SJCRH30 (cell line): Measurements from ENCODE around the gene CCN6. TPM values are rescaled to one million over a fixed set of nuclear protein-coding genes. Genes with fewer than 3 reads are reported as not detected.

Source experiments
- DNase-seq, 2 experiments: peaks; one replicate each; pipeline ENCODE4 v3.0.0-alpha.2; 2015 to 2020
- H3K27ac ChIP-seq: fragments of 250-450 bp; sonication (Bioruptor Pico); 2 replicates; pipeline ENCODE4 v1.5.1; 2020; ENCODE audit warnings: mild to moderate bottlenecking, moderate library complexity
- H3K27me3 ChIP-seq: fragments of 250-450 bp; sonication (Bioruptor Pico); 2 replicates; pipeline ENCODE4 v1.5.1; 2020; ENCODE audit warnings: mild to moderate bottlenecking, moderate library complexity
- H3K36me3 ChIP-seq: fragments of 250-450 bp; sonication (Bioruptor Pico); 2 replicates; pipeline ENCODE4 v1.5.1; 2020; ENCODE audit warnings: mild to moderate bottlenecking, moderate library complexity
- H3K4me1 ChIP-seq: fragments of 250-450 bp; sonication (Bioruptor Pico); 2 replicates; pipeline ENCODE4 v1.5.1; 2020; ENCODE audit warnings: mild to moderate bottlenecking, moderate library complexity
- H3K4me3 ChIP-seq: fragments of 250-450 bp; sonication (Bioruptor Pico); 2 replicates; pipeline ENCODE4 v1.5.1; 2020; ENCODE audit warnings: mild to moderate bottlenecking, moderate library complexity
- H3K9me3 ChIP-seq: fragments of 250-450 bp; sonication (Bioruptor Pico); replicated peaks from 2 replicates; pipeline ENCODE4 v1.5.1; 2020; ENCODE audit warnings: mild to moderate bottlenecking, moderate library complexity
- total RNA-seq: library from RNA; depleted of rRNA; stranded (reverse); fragments of >200 nt; shearing (Covaris generic); gene quantifications from 2 replicates; pipeline ENCODE4 v1.2.3, GENCODE V29; 2014

The CCN6 gene
- total RNA-seq, 1 experiment from 2014 or later = not detected

DNA sequence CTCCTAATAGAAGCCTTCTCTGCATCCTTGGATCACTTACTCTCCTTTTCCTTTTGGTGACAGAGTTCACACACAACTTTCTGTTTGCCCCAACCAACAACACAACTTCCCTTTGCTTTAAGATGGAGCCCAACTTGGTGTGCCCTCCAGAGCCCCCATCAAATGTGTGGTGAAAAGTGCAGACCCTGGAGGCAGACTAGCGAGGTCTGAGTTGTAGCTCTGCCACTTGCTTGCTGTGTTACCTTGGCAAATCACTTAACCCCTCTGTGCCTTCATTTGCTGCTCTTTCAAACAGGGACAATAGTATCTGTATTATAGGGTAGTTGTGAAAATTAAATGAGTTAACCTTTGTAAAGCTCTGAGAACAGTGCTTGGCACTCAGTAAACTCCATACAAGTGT, 34.3 kb upstream of the CCN6 start:
- H3K4me3 ChIP-seq = no peak overlapping the region
- H3K9me3 ChIP-seq = 0 out of 2 replicates have a peak, but pooled peaks cover 6% of the 10 kb centered on the region
- DNase-seq = no peak
- H3K36me3 ChIP-seq = no peaks in the 10 kb centered on the region
- no peaks in the 10 kb centered on the region for H3K27me3 ChIP-seq
- peaks cover 27% of the 10 kb centered on the region for H3K4me1 ChIP-seq
- H3K27ac ChIP-seq = no peak overlapping the region

DNA sequence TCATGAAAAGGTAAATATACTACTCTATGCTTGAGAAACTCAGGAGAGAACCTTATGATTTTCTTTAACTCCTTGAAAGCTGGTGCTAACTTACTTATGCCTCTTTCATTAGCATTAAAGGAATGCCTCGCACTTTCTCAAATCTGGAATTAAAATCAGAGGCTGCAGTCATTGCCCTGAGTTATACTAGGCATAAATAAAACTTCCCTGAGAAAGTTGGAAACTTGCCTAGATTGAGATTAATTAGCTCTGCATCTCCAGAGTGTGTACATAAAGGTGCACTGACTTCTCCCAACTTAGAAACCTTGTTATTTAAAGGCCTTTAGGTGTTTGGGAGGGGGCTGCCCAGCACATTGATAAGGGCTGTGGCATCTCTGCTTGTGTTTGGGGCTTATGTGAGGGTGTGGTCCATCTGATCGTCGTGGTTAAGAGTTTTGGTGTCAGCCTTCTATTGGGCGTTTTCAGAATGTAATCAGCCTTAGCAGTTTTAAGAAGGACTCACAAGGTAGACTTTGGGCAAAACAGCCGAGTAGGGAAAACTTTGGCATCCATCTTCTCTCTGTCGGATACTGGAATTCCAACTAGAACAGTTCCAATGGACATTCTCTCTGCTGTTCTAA, 32.1 kb upstream of the CCN6 start:
- H3K4me1 ChIP-seq = peaks cover 19% of the 10 kb centered on the region
- no peaks in the 10 kb centered on the region for H3K27me3 ChIP-seq
- no peak for DNase-seq
- no peak overlapping the region for H3K4me3 ChIP-seq
- no peak overlapping the region for H3K27ac ChIP-seq
- 0 out of 2 replicates have a peak, but pooled peaks cover 6% of the 10 kb centered on the region for H3K9me3 ChIP-seq
- no peaks in the 10 kb centered on the region for H3K36me3 ChIP-seq

DNA sequence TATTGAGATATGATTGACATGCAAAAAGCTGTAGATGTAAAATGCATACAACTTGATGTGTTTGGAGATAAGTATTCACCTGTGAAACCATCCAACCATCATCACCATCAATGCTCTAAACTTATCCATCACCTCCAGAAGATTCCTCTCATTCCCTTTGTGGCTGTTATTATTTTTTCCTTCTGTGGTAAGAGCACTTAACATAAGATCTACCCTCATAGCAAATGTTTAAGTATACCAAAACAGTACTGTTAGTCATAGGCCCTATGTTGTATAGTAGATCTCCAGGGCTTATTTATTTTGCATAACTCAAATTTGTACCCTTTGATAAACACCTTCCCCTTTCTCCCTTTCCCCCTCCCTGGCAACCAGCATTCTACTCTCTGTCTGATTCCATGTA, 31.2 kb upstream of the CCN6 start:
- Histone ChIP-seq H3K27me3 (no peaks in the 10 kb centered on the region), H3K4me1 (peaks cover 19% of the 10 kb centered on the region), H3K4me3 (no peak overlapping the region), H3K36me3 (no peaks in the 10 kb centered on the region), H3K27ac (no peak overlapping the region), H3K9me3 (0 out of 2 replicates have a peak, but pooled peaks cover 6% of the 10 kb centered on the region)
- no peak for DNase-seq

DNA sequence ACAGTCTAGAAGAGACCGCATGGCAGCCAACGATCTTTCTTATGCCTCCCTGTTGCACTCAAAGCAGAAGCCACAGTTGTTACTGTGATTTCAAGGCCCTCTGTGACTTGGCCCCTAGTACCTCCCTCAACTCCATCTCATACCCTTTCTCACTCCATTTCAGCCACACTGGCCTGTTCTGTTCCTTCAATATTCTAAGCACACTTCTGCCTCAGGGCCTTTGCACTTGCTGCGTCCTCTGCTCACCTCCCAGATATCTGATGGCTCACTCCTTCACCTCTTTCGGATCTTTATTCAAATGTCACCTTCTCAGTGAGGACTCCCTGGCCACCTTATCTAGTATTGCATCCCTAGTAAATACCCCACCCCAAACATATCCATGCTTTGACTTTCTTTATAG, 29.4 kb upstream of the CCN6 start:
- H3K27ac ChIP-seq = no peak overlapping the region
- H3K9me3 ChIP-seq = 0 out of 2 replicates have a peak, but pooled peaks cover 6% of the 10 kb centered on the region
- DNase-seq = no peak
- no peaks in the 10 kb centered on the region for H3K27me3 ChIP-seq
- peaks cover 3% of the 10 kb centered on the region; the same call in 1 of the 2 replicates for H3K4me1 ChIP-seq
- no peak overlapping the region for H3K4me3 ChIP-seq
- no peaks in the 10 kb centered on the region for H3K36me3 ChIP-seq

DNA sequence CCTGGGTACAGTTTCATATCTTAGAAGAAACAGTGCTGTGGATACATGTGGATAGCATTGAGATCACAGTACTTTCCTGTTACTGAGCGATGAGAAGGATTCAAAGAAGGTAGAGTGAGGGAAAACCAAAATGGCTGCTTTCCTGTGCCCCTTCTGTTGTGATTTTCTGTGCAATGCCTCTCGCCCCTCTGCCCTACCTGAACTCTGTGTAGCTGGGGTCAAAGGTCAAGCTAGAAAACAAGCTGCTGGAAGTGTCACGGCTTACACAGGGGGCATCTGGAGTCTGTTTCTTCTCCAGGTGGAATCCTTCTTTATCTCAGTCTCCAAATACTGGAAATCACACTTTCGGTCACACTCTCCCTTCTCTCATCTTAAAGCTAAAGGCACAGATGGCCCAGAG, 27.0 kb upstream of the CCN6 start:
- no peak overlapping the region for H3K4me3 ChIP-seq
- H3K27me3 ChIP-seq = no peaks in the 10 kb centered on the region
- H3K36me3 ChIP-seq = no peaks in the 10 kb centered on the region
- no peak overlapping the region for H3K27ac ChIP-seq
- H3K9me3 ChIP-seq = 0 out of 2 replicates have a peak, but pooled peaks cover 6% of the 10 kb centered on the region
- DNase-seq = no peak
- H3K4me1 ChIP-seq = 0 out of 2 replicates have a peak, but pooled peaks cover 6% of the 10 kb centered on the region

DNA sequence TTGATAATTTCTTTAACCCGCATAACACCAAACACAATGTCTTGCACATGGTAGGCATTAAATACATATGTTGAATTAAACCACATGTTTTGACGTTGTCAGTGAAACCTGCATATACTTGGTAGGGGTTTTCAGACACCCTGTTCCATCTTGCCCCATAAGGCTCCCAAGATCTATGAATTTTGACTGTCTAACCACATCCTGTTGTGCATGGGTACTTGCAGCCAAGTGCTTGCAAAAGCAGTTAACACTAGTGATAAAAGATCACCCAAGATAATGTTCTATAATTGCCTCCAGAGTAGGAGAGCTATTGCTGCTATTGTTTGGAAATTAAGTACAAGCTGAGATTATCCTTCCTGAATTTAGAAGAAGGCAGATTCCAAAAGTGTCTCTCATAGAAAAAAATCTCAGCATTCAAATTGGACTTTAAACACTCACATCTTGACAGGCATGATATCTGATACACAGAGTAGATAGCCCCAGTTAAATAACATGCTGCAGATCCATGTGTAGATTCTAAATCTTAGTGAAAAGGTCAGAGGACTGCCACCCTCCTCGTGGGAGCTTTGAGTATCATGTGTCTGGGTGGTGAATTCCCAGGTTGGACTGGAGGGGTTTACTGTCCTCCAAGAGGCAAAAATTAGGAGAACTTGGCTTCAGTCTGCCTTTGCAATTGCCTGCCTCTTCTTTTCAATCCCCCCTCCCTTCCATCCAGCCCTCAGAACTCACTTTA, 25.8 kb upstream of the CCN6 start:
- no peaks in the 10 kb centered on the region for H3K27me3 ChIP-seq
- peaks cover 9% of the 10 kb centered on the region; the same call in 1 of the 2 replicates for H3K4me1 ChIP-seq
- no peak overlapping the region for H3K27ac ChIP-seq
- no peaks in the 10 kb centered on the region for H3K36me3 ChIP-seq
- 0 out of 2 replicates have a peak, but pooled peaks cover 6% of the 10 kb centered on the region for H3K9me3 ChIP-seq
- no peak for DNase-seq
- no peak overlapping the region for H3K4me3 ChIP-seq

DNA sequence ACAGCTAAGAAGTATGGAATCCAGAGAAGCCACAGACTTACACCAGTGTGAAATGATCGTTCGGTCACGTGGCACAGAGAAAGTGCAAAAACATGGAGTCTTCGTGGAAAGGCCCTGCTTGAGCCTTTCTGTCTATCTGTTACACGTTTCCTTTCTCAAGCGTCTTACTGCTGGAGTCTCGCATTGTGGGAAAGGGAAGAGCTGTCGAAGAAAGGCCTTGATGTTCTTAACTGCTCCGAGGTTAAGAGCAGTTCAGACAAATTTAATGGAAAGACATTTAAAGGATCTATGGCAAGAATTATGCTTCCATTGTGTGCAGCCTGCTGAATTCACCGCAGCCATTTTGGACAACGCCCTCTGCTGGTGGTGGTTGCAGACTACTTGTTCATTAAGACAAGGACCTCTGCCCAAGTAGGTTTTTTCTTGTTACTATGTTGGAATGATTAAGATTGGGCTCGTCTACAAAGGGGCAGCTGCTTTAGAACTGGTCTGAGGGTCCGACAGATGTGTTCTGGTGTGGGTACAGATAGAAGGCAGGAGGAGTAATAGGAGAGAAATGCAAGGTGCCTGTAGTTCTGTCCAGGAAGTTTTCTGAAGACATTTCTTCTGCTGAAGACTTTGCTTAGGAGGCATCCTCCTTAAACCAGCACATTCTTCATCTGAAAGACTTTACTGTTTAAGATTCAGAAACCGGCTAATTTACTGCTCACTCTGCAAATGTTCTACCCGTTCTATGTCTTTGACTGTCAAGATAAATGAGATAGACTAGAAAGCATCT, 24.7 kb upstream of the CCN6 start:
- Histone ChIP-seq H3K27me3 (no peaks in the 10 kb centered on the region), H3K4me1 (peaks cover 9% of the 10 kb centered on the region; the same call in 1 of the 2 replicates), H3K4me3 (no peak overlapping the region), H3K27ac (no peak overlapping the region), H3K36me3 (no peaks in the 10 kb centered on the region), H3K9me3 (0 out of 2 replicates have a peak, but pooled peaks cover 2% of the 10 kb centered on the region)
- DNase-seq = peak; percentile 67 to 81

DNA sequence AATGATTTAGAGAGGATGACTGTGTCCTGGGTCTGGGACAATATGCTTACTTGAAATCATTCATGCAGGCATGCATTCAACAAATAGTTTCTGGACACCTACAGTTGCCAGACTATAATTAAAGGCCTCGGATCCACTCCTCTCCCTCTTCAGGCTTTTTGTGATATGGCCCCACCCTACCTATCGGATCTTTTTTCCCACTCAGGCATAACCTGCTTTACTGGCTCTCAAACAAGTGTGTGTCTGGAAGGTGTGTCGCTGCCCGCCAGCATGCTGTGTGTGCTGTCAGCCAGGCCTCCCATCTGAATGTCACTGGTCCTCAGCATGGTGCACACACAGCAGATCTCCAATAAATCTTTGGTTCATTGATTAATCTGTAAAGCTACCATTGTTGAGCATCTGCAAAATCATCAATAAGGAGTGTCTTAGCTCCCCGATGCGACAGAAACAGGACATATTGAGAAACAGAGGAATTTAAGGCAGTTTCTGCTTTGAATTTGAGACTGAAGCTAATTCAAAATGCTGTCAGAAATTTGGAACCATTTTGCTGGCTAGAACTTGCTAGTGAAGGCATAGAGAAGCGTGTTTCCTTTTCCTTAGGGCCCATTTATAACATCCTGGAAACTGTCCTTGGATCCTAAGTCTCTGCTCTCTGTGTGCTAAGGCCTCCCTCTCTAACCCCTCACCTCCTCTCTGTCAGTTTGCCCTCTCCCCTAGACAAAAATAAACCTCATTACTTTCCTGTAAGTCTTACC, 23.5 kb upstream of the CCN6 start:
- H3K4me3 ChIP-seq = no peak overlapping the region
- H3K4me1 ChIP-seq = peaks cover 9% of the 10 kb centered on the region; the same call in 1 of the 2 replicates
- DNase-seq = no peak
- H3K36me3 ChIP-seq = no peaks in the 10 kb centered on the region
- no peaks in the 10 kb centered on the region for H3K27me3 ChIP-seq
- no peak overlapping the region for H3K27ac ChIP-seq
- no peaks in the 10 kb centered on the region for H3K9me3 ChIP-seq

DNA sequence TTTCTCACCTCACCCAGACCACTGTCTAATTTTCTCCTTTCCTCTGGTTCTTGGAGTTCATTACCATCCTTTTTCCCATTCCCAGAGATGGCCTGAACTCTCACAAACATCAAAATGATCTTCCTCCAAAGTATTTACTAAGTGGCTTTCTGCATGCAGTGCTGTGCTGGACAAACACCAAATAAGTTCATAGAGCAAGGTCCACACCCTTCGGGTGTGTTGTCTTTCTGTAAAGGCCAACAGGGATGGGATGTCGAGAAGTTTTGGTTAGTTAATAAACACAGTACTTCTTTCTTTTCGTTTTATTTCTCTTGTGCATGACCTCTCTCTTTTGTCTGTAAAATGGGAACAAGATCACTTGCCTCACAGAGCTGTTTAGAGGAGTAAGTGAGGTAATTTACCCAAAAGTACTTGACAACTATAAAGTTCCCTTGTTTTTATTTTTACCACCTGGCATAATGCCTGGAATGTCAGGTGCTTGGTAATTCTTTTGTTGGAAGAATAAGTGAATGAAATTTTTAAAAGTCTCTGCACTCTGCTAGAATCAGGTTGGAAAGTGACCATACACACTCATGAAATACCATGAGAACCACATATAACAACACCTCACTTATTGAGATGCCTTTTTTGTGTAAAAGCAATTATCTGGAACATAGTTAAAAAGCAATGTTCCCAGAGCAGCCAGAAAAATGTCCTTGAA, 22.8 kb upstream of the CCN6 start:
- no peak for DNase-seq
- Histone ChIP-seq H3K36me3 (no peaks in the 10 kb centered on the region), H3K27me3 (no peaks in the 10 kb centered on the region), H3K9me3 (no peaks in the 10 kb centered on the region), H3K4me1 (peaks cover 9% of the 10 kb centered on the region; the same call in 1 of the 2 replicates), H3K27ac (no peak overlapping the region), H3K4me3 (no peak overlapping the region)

DNA sequence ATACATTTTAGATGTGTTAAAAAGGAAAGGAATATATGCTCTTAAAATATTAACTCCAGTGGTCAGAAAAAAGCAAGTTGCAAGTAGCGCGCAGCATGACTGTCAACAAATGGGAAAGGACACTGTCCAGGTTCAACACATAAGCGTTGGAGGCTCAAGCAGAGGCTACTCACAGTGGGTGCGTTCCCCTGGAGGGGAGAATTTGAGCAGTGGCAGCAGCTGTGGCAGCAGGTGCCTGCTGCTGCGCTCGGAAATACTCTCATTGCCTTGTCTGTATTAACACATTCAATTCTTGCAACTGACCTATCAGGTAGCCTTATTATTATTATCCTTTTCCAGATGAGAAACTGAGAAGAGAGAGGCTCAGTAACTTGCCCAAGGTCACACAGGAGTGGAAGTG, 21.9 kb upstream of the CCN6 start:
- no peak overlapping the region for H3K4me3 ChIP-seq
- peaks cover 9% of the 10 kb centered on the region; the same call in 1 of the 2 replicates for H3K4me1 ChIP-seq
- H3K9me3 ChIP-seq = no peaks in the 10 kb centered on the region
- peak; percentile 76 to 82 for DNase-seq
- no peaks in the 10 kb centered on the region for H3K36me3 ChIP-seq
- H3K27me3 ChIP-seq = no peaks in the 10 kb centered on the region
- H3K27ac ChIP-seq = no peak overlapping the region

DNA sequence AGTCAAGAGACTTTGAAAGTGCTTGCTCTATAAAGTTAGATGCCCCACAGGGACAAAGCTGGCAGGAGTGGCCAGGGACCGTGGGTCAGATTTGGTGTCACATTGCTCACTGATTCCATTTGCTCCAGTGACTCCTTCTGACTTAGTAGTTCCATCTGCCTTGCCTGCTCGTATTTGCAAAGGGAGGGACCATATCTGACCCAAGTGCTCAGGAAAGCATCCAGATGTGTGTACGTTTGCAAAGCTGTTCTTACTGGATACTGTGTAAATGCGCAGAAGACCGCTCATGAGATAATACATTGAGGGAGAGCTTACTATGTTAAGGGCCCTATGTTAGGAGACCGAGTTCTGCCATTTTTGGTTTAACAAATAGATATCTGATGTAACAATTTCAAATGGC, 21.2 kb upstream of the CCN6 start:
- Histone ChIP-seq H3K27me3 (no peaks in the 10 kb centered on the region), H3K4me1 (peaks cover 9% of the 10 kb centered on the region; the same call in 1 of the 2 replicates), H3K9me3 (no peaks in the 10 kb centered on the region), H3K4me3 (no peak overlapping the region), H3K27ac (no peak overlapping the region), H3K36me3 (no peaks in the 10 kb centered on the region)
- no peak for DNase-seq

DNA sequence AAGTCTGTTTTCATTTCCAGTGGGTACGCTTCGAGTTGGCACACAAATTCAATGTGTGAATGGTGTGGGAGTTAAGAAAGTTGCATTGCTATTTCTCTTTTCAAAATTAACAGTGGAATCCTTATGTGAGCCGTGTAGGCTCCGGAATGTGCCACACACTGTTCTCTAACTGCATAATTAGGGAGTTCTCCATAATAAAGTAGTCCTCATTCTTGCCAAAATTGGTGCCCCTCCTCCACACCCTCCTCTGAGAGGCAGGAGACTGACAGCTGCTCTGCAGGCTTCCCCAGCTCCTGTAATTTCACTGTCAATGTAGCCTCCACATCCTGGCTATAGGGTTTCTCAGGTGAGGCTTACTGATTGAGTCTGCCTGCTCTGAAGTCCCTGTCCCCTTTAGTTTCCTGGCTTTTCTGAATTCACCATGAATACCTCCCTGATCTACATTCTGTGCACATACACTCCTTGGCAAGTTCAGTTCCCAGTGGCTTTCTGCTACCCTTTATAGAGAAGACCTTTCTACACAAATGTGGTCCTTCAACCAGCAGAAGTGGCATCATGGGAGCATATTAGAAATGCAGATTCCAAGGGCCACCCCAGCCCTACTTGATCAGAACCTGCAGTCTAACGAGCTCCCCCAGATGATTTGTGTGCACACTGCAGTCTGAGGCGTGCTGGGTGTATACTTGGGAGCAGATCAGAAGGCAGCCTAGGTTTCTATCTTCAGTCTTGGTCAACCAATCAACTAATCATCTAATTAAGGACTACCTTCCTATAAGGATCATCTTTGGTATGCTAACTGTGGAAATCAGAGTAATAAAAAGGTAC, 19.9 kb upstream of the CCN6 start:
- no peak for DNase-seq

DNA sequence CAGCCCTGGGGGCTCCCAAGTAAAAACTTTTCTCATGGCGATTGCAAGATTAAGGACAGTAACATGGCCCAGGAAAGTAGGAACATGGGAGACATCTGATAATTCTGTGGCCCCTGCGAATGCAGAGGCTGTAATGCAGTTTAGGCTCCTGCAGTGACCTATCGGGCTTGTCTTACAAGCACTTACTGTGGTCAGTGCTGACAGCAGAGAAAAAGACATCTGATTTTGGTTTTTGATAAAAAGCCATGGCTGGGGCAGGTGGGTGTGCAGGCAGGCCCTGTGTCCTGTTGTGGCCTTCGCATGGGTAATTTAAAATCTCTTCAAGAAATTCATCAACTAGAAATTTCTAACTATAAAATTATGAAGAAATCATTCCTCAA, 19.3 kb upstream of the CCN6 start:
- Histone ChIP-seq H3K27ac (no peak overlapping the region), H3K4me1 (peaks cover 15% of the 10 kb centered on the region), H3K36me3 (no peaks in the 10 kb centered on the region), H3K4me3 (no peak overlapping the region), H3K9me3 (no peaks in the 10 kb centered on the region), H3K27me3 (no peaks in the 10 kb centered on the region)
- no peak for DNase-seq

More for the DNA sequence above, 19.9 kb upstream of the CCN6 start:
- H3K4me3 ChIP-seq = no peak overlapping the region
- H3K9me3 ChIP-seq = no peaks in the 10 kb centered on the region
- no peaks in the 10 kb centered on the region for H3K27me3 ChIP-seq
- H3K27ac ChIP-seq = no peak overlapping the region
- H3K4me1 ChIP-seq = peaks cover 15% of the 10 kb centered on the region
- H3K36me3 ChIP-seq = no peaks in the 10 kb centered on the region
